Adrenal gland (tissue), 12 donors: ENCODE results near the gene RIN1. TPM values are rescaled to one million over a fixed set of nuclear protein-coding genes. Genes with fewer than 3 reads are reported as not detected.
"Not testable (repeated sequence)": the region's sequence is repeated elsewhere in the genome, so short reads cannot be mapped to it uniquely, and the experiment has no call there.

Experiments
- DNase-seq, 7 donors: peaks; one replicate each; pipeline ENCODE4 v3.0.0-alpha.2; 2019 to 2020
- H3K27ac ChIP-seq, 5 donors: fragments of 200-600 bp; sonication (generic) in 4 of 5; 1 replicate in 3 of 5; 2 replicates in 2 of 5; pipeline versions ENCODE4 v1.5.1 to v1.8.0; 2016 to 2020; ENCODE audit warnings: mild to moderate bottlenecking in 1 of 5
- H3K27me3 ChIP-seq: fragments of 200-600 bp; 2 replicates; pipeline ENCODE4 v1.8.0; 2021
- H3K36me3 ChIP-seq, 2 donors: fragments of 200-600 bp; replicated peaks in 1 of 2; 1 replicate in 1 of 2; 2 replicates in 1 of 2; pipeline versions ENCODE4 v1.5.1 to v1.8.0; 2018 to 2022
- H3K4me1 ChIP-seq, 2 donors: fragments of 200-600 bp; replicated peaks in 1 of 2; 1 replicate in 1 of 2; 2 replicates in 1 of 2; pipeline versions ENCODE4 v1.5.1 to v1.8.0; 2018 to 2021
- H3K4me3 ChIP-seq, 4 donors: fragments of 200-600 bp; sonication (generic) in 3 of 4; one replicate each; pipeline ENCODE4 v1.5.1; 2016 to 2018
- H3K9me3 ChIP-seq, 3 donors: fragments of 200-600 bp; sonication (generic) in 1 of 3; replicated peaks in 1 of 3; 1 replicate in 2 of 3; 2 replicates in 1 of 3; pipeline versions ENCODE4 v1.5.1 to v1.8.0; 2016 to 2021
- POLR2A ChIP-seq, 2 donors: fragments of 450-650 bp; IDR thresholded peaks; one replicate each; pipeline ENCODE4 v1.6.1; 2017; ENCODE audit warnings: antibody characterized with exemption in 2 of 2, mild to moderate bottlenecking in 2 of 2, moderate library complexity in 1 of 2
- WGBS, 4 donors: extraction: QIAGEN DNeasy Blood & Tissue Kit in 2 of 4; methylation state at CpG; one replicate each; pipeline versions ENCODE4 v1.1.5 to v1.1.7; 2013 to 2017; 5-methylcytosine and 5-hydroxymethylcytosine counted together
- intact Hi-C, 2 donors: fragments of 100-400 bp; cut with DNase I; formaldehyde crosslinking; loops; one replicate each; pipeline versions ENCODE4 v1.14.1 to v1.15.0; 2022 to 2023
- polyA plus RNA-seq, 3 donors: library from polyadenylated mRNA; stranded (reverse); fragments of 200-250 nt in 2 of 3; fragments of 350-450 nt in 1 of 3; fragmentation: Illumina TruSeq in 1 of 3; extraction: RNeasy Lipid Tissue Mini Kit (QIAGEN cat#74804) in 1 of 3; gene quantifications; one replicate each; pipeline ENCODE4 v1.2.3, GENCODE V29; 2013 to 2014
- total RNA-seq, 9 donors: library from RNA; depleted of rRNA in 4 of 9; stranded (reverse); fragments of >200 nt in 4 of 9; fragments of 120-200 nt in 1 of 9; fragmentation: NEBNext Ultra II Directional in 1 of 9; extraction: Animal tissue kit (Norgen Biotek cat#: 25700) in 1 of 9; gene quantifications; one replicate each; pipeline versions ENCODE4 v1.1.0 to v1.2.4, GENCODE V29; 2013 to 2023
- TF ChIP-seq, protein P1 (sequence below), 6 experiments: fragments of 450-650 bp in 4 of 6; fragments of 200-600 bp in 2 of 6; sonication (generic) in 1 of 6; IDR thresholded peaks; 1 replicate in 5 of 6; 2 replicates in 1 of 6; pipeline versions ENCODE4 v1.5.1 to v1.8.0; 2016 to 2021; ENCODE audit warnings: antibody characterized with exemption in 6 of 6, mild to moderate bottlenecking in 2 of 6, moderate library complexity in 1 of 6
- donor health status: healthy with polysubstance abuse.
- donor health status: Bipolar disorder and iron deficiency.
- donor health status: DM: yes; HTN: yes; CAD: no.
- donor health status: DM: no; HTN: no; CAD: no.
- donor health status: DM: no; HTN: no; CAD: no.
- donor health status: DM: yes; HTN: yes; CAD: no.

RIN1 gene
- total and polyA plus RNA-seq, 12 donors: 1.6 to 15.2 (median 7.1) TPM

DNA sequence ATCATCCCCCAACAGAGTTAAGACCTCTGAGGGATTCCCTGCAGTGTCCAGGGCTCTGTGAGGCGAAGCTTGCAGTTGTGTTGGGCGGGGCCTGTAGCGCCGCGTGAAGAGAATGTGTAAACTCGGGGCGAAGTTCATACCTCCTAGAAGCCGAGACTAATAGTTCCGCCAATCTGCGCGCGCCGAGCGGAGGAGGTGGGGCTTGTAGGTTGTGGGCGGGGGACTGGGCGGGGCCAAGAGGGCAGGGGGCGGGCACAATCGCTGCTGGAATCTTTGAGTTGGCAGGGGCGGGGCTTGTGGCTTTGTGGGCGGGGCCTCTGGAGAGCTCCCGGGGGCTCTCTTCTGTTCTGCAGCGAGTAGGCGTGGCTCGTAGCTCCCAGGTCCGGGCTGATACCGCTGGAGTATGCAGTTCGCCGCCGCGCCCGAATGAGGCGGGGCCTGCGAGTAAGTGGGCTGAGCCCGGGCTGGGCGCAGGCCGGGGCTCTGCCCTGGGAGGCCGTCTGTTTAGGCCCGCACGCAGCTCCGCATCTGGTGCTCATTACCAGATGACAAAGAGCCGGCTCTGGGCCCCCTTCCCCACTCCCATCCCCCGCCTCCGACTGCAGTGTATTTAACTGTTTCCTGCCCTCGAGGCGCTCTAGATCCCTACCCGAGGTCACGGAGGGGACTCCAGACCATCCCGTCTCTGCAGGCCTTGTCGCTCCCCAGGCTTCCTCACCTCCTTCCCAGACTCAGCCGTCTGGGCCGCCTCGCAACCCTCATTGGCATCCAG is 23.5 kb downstream of the RIN1 start:
- Histone ChIP-seq H3K36me3 (no peaks in the 10 kb centered on the region), H3K9me3 (no peaks in the 10 kb centered on the region), H3K4me1 (peaks cover 6 to 9% of the 10 kb centered on the region in 2 donors), H3K27ac (peak overlapping the region; percentile 67 to 91 (median 81)), H3K4me3 (peak overlapping the region in 3 of 4 donors; percentile 36 to 57 (median 48)), H3K27me3 (no peaks in the 10 kb centered on the region)
- intact Hi-C loops: no loop called here
- peak in 1 of 2 donors; percentile 48 for TF ChIP-seq POLR2A (IDR thresholded peaks at IDR 0.05)
- TF ChIP-seq, protein P1, sequence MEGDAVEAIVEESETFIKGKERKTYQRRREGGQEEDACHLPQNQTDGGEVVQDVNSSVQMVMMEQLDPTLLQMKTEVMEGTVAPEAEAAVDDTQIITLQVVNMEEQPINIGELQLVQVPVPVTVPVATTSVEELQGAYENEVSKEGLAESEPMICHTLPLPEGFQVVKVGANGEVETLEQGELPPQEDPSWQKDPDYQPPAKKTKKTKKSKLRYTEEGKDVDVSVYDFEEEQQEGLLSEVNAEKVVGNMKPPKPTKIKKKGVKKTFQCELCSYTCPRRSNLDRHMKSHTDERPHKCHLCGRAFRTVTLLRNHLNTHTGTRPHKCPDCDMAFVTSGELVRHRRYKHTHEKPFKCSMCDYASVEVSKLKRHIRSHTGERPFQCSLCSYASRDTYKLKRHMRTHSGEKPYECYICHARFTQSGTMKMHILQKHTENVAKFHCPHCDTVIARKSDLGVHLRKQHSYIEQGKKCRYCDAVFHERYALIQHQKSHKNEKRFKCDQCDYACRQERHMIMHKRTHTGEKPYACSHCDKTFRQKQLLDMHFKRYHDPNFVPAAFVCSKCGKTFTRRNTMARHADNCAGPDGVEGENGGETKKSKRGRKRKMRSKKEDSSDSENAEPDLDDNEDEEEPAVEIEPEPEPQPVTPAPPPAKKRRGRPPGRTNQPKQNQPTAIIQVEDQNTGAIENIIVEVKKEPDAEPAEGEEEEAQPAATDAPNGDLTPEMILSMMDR (IDR thresholded peaks at IDR 0.05): peak in 1 of 6 experiments; percentile 5
- peak; percentile 99 to 100 (median 99) for DNase-seq
- WGBS, 4 donors: 2 to 16% (median 3%) methylated on average over 9 to 52 of the region's 52 CpGs

DNA sequence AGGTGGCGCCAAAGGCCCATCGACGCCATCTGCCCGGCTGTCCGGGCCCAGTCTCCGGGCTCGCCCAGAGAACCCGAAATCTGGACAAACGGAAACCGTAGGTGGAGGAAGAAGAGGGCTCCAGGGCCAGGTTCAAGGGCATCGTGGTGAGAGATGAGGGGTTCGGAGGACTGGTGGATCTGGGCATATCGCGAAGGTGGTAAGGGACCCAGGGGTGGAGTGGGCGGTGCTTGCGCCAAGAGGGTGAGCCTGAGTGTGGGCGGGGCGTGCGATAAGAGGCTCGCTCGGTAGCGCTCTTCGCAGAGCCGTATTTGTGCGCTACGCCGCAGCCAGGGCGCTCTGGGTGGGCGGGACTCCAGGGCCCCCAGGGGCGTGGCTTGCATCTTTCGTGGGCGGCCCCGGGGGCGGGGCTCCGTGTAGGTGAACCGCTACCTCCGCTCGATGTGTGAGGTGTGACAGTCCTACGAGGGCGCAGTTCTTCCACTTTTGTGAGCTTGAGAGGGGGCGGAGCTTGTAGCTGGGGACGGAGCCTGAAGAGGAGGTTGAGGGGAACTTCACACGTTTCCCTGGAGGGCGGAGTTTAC is 24.2 kb downstream of the RIN1 start:
- 0 to 1% (median 0%) methylated on average over 15 to 44 of the region's 44 CpGs for WGBS, 4 donors
- Histone ChIP-seq H3K9me3 (no peaks in the 10 kb centered on the region), H3K4me3 (peak overlapping the region in 3 of 4 donors; percentile 36 to 57 (median 48)), H3K4me1 (peaks cover 6 to 7% of the 10 kb centered on the region in 2 donors), H3K27me3 (no peaks in the 10 kb centered on the region), H3K36me3 (no peaks in the 10 kb centered on the region), H3K27ac (peak overlapping the region; percentile 67 to 91 (median 81))
- DNase-seq: peak; percentile 87 to 97 (median 92)
- TF ChIP-seq POLR2A (IDR thresholded peaks at IDR 0.05): peak in 1 of 2 donors; percentile 57
- TF ChIP-seq, protein P1 (IDR thresholded peaks at IDR 0.05): peak; percentile 34 to 97 (median 90)
- intact Hi-C loops: no loop called here

- WGBS, 4 donors: 14 to 43% (median 30%) methylated on average over 17 to 26 of the region's 26 CpGs
- Histone ChIP-seq H3K36me3 (no peaks in the 10 kb centered on the region), H3K4me1 (peaks cover 6 to 7% of the 10 kb centered on the region in 2 donors), H3K27me3 (no peaks in the 10 kb centered on the region), H3K4me3 (peak overlapping the region in 2 of 4 donors; percentile 36 to 57), H3K9me3 (no peaks in the 10 kb centered on the region), H3K27ac (peak overlapping the region; percentile 67 to 91 (median 81))
- no peak for TF ChIP-seq POLR2A (IDR thresholded peaks at IDR 0.05)
- TF ChIP-seq, protein P1 (IDR thresholded peaks at IDR 0.05): peak in 1 of 6 experiments; percentile 83
- intact Hi-C loops: no loop called here
- no peak for DNase-seq
Measured at GRCh38 chr11:66311470-66311964, 24.7 kb downstream of the RIN1 start.

DNA sequence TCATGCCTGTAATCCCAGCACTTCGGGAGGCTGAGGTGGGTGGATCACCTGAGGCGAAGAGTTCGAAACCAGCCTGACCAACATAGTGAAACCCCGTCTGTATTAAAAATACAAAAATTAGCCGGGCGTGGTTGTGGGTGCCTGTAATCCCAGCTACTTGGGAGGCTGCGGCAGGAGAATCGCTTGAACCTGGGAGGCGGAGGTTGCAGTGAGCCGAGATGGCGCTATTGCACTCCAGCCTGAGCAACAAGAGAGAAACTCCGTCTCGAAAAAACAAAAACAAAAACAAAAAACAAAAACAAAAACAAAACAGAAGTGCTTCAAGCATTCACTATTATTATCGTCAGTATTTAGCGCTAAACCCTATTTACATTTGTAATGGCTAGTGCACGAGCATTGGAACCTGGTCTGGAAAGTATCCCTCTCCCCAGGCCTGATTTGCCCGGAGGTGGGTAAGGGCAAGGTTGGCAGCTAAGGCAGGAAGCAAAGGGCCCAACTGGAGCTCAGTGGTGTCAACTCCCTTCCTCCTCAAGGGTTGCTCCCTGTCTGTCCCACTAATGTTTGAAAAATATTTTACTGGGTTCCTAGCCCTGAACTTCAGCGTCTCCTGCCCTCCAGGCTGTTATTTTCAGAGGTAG is 25.3 kb downstream of the RIN1 start:
- H3K36me3 ChIP-seq, H3K4me1 ChIP-seq, H3K9me3 ChIP-seq, intact Hi-C loops, DNase-seq, H3K4me3 ChIP-seq, H3K27ac ChIP-seq, H3K27me3 ChIP-seq: not testable (repeated sequence)
- 80 to 88% (median 86%) methylated on average over 18 of the region's 18 CpGs for WGBS, 4 donors
